Superior temporal gyrus (tissue), 1 donor: ENCODE measurements around the gene TPM2.
A peak's percentile ranks its signal among the peaks of the same experiment; 100 is the strongest.

Source experiments
- DNase-seq: peaks from one replicate; pipeline ENCODE4 v3.0.0-alpha.2; 2016; ENCODE audit errors: extremely low spot score

The TPM2 gene

DNA sequence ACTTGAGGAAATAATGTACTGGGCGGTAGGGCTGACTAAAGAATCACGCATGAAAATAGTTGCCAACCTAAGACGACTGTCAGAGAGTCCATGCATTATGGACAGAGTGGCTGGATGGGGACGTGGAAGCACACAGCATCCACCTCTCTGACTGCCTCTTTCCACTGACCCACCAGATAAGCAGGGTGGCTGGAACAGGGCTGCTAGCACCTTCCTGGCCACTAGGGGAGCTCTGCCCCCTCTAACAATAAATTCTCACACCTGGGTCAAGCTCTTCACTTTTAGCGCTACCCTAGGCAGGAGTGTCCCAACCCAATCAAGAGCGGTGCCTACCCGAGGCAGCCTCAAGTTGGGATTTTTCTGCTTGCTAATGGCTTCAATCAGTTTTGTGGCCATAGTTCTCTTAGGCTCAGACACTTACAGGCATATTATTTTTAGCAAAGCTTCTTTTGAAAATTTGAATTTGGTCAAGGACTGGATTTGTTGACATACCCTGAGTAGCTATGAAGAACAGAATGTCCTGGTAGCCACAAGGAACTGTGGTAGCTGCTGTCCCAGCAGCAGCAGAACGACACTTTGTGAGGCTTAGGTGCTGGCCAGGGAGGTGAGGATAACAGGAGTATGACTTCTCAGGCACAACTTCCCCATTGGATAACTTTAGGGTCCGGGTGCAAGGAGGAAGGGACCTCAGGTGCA lies 6.9 kb upstream of the TPM2 start:
- DNase-seq: peak; percentile 66

DNA sequence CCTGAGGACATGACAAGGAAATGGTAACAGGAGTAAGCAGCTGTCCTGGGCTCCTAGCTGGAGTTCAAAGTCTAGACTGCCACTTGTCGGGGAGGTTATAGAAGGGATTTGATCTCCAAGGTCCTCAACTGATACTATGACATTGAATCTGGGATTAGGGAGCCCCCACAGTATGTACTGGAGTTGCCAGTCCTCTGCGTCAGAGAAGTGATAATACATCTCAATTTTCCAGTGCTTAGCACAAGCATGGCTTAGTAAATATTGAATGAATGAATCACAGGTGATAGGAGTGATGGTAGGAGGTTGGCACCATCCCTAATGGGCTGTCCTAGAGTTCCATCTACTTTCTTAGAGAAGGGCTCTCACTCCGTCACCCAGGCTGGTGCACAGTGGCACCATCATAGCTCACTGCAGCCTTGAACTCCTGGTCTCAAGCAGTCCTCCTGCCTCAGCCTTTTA lies 6.2 kb upstream of the TPM2 start:
- DNase-seq: no peak

DNA sequence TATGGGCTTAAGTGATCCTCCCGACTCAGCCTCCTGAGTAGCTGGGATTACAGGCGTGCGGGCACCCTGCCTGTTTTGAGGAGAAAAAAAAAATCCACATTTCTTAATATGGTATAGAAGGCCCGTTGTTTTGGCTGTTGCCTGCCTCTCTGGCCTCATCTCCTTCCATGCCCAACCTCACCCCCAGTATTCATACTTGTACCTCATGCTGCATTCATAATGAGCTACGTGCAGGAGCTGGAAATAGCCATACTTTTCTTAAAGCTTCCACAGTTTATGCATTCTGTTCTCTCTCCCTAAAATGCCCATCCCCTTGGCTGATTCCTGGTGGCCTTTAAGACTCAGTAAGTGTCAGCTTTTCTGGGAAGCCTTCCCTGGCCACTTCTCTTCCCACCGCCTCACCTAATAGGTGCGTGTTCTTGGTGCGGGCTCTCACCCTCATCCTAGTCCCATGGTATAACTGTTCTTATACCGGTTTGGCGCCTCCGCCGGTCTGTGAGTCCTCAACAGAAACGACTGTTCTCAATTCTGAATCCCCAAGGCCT lies 2.1 kb upstream of the TPM2 start:
- DNase-seq: no peak

DNA sequence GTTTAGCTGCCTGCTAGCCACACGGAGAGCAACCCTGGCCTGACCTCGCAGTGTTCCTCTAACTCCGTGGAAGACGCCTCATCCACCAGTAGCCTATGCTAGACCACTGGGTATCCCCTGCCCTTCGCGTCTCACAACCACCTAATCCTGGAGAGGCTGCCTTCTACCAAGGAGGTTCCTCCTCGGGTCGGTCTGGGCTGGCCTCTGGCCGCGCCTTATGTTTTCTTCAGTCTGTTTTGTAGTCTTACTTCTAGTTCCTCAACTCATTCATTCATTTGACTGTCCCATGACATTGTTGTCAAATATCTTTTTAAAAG lies 1.6 kb upstream of the TPM2 start:
- DNase-seq: no peak

DNA sequence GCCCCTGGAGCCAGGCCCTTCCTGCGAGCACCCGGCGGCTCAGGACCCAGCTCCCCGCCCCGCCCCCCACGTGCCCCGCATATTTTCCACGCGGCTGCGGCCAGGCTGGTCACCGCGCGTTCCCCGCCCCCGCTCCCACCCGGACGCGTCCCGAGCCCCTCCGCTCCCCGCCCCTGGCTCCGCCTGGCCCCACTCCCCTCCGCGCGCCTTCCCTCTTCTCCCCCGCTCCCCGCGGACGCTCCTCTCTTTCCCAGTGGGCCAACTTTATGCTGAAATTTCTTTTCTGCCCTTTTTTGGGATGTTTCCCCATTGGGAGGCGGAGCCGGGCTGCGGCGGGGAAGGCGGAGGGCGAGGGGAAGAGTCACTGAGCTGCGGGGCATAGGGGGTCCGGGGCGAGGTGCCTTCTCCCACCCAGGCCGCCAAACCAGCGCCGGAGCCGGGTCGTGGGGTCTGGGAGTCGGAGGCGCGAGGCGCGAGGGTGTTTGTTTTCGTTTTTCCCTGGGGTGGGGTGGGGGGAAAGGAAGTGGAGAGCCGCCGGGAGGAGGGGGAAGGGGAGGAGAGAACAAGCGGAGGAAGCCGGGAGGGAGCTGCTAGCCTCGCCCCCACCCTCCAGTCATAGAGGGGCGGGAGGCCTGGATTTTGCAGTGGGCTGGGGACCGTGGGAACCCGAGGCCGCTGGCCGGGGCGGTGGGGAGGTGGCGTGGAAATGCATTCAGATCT lies 1.0 kb upstream of the TPM2 start:
- no peak for DNase-seq

DNA sequence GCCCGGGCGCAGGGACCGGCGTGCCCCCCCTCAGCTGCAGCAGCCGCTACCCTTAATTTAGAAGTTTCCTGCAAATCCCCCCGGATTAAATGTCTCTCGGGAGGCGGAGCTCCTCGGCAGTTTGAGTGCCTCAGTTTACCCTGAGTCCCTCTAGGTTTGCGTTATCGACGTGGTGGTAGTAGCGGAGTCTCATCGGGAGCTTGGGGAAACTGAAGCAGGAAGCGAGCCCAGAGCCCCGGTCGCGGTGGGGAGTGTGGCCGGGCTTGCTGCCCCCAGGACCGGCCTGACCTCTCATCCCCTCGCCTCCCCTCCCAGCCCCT lies 529 bp upstream of the TPM2 start:
- DNase-seq: no peak

DNA sequence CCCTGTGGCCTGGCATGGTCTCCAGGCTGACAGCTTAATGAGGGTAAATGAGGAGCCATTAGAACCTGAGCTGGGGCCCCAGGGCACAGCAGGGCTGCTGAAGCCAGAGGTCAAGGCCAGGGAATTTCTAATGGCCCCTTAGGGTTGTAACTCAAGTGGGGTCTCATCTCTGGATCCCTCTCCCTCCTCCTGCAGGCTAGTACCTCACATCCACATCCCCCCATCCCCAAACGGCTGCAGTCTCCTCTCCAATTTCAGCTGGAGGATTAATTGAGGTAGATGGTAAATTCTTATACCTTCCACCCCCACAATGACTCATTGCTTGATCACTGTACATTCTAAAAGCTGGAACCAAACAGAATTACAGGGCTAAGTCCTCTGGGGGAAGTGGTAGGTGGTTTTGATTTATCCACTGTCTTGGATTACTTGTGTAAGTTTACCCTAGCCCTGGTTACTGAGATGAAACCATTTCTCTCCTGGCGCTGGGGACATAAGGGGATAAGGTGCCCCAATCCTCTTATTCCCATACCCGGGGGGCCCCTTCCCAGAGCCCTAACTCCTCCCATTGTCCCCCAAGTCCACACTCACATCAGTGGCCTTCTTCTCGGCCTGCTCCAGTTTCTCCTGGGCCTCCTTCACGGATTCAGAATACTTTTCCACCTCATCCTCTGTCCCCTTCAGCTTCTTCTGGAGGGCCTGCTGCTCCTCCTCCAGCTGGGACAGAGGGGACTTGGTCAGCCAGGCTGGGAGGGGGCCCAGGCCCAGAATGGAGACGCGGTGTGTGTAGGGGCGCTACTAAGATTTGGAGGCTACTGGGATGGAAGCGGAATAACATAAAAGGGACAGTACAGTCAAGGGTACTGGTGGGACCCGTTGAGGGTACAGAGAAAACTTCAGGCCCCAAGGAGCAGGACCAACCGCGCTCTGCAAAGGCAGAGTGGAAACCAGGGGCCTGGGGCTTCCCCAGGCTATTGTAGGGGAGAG lies 875 bp downstream of the TPM2 start:
- no peak for DNase-seq

DNA sequence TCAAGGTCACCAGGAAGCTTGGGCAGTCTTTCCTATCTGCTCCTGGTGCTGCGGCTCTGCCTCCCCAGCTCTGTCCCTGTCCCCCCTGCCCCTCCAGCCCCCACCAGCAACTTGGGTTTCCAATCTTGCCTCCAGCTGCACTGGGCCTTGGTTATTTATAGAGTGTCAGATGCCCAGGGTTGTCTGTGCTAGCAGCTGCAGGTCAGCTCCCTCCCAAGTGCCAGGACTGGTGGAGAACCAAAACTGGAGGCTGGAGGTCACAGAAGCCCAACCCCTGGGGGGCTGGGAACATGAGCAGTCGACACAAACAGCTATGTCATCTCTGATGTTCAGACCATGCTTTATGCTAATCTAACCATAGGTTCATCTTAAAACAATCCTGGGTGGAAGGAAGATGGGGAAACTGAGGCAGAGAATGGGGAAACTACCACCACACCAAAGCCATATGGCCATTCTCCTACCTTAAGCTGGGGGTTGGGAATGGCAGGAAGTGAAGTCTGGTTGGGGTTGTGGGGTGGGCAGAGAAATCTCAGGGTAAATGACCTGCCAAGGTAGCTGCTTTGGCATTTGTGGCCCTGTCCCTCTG lies 1.7 kb downstream of the TPM2 start:
- DNase-seq: no peak

DNA sequence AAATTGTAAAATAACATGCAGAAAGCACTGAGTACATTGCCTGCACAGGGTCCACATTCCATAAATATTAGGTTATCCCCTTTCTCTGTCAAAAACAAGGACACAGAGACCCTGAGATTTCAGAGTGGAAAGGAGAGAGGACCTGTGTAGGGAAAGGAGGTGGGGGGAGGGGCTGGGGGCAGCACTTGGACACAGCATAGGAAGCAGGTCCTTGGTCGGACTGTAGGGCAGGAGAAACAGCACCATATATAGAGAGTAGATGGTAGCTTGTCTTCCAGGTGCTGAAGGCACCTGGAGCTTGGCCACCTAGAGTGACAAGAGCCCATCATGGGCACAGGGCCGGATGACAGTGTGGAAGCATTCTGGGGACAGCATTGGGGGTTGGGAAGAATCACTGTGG lies 2.4 kb downstream of the TPM2 start:
- DNase-seq: no peak

DNA sequence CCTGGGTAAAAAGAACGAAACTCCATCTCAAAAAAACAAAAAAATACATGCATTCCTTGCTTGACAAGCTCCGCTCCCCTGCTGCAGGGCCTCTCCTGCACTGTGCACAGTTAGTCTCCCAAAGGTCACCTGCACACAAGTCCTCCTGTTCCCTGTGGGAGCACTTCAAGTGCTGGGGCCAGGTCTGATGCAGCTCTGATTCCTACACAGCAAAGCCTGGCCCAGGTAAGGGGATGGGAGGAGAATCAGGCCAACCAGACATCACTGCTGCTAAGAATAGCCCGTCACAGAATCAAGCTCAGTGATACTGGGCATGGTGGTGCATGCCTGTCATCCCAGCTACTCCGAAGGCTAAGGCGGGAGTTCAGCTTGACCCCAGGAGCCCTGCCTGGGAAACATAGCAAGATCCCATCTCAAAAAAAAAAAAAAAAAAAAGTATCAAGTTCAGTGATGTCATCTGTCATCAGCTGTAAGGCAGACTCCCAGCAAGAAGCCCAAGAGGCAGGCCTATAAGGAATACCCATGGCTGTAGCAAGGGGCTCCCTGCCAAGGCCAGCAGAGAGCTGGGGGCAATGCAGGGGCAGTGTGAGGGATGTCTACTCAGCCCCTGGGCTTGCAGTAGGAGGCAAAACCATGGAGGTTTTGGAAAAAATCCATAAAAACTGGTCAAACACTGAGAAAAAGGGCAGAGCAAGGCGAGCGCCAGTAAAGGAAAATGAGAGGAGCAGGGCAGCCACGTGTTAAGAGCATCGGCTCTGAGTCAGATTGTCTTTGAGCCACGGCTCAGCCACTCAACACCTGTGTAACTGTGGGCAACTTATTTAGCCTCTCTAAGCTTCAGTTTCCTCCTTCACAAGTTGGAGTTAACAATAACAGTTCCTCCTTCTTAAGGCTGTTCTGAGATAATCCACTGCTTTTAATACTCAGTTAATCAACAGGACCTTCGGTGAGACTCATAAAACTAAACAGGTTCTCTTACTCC lies 3.2 kb downstream of the TPM2 start:
- no peak for DNase-seq

DNA sequence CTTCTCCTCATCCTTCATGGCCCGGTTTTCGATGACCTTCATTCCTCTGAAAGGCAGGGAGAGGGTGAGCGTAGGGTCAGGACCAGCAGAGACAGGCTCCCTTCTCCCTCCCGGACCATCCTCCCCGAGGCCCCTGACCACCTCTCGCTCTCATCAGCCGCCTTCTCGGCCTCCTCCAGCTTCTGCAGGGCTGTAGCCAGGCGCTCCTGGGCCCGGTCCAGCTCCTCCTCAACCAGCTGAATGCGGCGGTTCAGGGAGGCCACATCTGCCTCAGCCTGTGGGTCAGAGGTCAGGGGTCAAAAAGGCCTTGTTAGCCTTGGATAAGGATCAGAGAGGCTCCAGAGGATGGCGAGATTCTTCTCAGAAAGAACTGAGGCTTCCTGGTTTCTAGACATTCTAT lies 4.2 kb downstream of the TPM2 start:
- DNase-seq: no peak

DNA sequence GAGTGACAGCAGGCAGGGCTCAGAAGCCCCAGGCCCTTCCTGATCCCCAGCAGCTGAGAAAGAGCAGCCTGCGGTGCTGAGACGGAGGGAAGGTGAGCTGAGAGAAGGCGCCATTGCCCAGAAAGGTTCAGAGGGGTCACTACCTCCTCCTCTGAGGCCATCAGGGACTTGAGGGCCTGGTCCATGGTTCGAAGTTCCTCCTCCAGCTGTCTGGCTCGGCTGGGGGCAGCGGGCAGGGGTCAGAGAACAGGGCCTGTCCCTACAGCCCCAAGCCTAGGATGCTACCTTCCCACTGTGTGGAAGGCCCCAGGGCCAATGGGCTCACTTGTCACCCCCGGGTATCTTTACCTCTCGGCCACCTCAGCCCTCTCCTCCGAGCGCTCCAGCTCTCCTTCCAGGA lies 4.8 kb downstream of the TPM2 start:
- no peak for DNase-seq

DNA sequence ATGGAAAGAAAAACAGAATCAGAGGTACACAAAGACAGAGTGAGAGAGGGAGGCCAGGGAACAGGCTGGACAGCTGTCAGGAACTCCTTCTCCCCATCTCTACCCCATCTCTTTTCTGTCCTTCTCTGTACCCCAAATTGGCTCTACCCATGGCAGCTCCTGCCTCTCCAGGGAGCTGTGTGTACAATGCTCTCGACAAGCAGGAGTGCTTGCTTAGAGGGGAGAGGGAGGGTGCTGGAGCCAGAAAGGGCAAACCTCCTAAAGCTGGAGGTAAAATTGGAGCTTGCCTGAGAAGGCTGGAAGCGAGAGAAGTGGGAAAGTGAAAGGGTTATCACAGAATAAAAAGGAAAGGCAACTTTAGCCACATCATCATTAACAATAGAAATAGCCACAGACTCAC lies 6.4 kb downstream of the TPM2 start:
- no peak for DNase-seq

DNA sequence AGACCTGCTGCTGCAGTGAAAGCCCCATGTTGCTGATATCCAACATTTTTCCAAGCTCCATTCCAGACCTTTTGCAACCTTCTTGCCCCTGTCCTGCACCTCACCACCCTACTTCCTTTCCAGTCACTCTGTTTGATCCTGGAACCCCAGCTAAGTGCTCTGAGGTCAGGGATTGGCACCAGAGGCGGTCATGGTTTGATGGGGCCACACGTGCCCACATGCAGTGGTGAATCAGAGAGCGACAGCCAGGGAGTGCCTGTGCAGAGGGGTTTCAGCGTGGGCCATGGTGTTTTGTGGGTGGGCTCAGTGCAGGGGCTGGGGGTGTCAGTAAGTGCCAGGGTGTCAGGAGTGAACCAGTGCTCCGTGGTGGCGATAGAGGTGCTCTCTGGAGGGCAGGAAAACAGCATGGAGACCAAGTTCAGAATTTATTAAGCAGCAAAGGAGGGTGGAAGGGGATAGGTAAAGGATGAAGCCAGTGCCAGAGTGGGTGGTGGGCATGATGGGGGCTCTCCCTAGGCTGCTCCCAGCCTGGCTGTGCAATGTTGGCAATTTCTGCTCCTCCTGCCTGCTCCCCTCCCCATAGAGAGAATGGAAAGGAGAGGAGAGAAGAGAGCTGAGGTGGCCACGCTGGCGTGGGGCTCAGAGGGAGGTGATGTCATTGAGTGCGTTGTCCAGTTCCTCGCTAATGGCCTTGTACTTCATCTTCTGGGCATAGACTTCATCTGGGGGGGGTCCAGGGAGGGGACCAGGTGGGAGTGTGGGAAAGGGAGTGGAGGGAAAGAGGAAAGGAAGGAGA lies 7.0 kb downstream of the TPM2 start:
- DNase-seq: no peak

DNA sequence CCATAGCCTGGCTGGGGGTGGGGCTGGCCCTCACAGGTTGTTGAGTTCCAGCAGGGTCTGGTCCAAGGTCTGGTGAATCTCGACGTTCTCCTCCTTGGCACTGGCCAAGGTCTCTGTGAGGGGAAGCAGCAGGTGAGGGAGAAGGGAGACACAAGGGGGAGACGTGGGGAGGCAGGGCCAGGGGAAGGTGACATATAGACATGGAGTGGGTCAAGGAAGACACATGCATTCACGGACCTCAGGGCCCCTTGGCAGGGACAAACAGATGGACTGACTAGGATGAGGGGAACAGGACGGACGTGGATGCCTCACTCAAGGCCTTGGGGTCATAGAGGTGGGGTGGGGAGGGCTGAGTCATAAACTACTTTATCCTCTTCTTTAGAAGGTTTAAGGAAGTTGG lies 7.7 kb downstream of the TPM2 start:
- DNase-seq: no peak

DNA sequence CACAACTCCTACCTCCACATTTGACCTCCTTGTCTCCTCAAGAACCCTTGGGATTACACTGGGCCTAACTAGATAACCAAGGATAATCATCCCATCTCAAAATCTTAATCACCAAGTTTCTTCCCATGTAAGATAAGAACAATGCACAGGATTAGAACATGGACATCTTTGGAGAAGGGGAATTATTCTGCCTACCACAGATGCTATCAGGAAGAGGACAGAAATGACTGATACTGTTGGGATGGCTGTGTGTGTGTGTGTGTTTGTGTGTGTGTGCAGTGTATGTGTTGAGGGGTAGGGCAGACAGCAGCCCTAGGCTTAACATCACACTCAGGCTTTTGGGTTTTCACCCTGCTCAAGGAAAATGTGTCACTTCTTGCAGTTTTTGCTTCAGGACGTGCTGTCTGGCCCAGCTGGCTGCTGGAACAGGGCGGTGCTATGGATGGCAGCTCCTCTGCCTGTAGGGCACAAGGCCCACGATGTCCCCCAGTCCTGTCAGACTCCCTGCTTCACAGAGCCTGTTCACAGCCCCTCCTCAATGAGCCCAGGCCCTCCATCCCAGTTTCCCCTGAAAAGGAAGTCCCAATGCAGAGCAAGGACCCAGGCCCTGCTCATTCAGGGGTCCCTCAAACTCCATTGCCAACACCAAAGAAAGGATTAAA lies 8.3 kb downstream of the TPM2 start:
- DNase-seq: no peak

DNA sequence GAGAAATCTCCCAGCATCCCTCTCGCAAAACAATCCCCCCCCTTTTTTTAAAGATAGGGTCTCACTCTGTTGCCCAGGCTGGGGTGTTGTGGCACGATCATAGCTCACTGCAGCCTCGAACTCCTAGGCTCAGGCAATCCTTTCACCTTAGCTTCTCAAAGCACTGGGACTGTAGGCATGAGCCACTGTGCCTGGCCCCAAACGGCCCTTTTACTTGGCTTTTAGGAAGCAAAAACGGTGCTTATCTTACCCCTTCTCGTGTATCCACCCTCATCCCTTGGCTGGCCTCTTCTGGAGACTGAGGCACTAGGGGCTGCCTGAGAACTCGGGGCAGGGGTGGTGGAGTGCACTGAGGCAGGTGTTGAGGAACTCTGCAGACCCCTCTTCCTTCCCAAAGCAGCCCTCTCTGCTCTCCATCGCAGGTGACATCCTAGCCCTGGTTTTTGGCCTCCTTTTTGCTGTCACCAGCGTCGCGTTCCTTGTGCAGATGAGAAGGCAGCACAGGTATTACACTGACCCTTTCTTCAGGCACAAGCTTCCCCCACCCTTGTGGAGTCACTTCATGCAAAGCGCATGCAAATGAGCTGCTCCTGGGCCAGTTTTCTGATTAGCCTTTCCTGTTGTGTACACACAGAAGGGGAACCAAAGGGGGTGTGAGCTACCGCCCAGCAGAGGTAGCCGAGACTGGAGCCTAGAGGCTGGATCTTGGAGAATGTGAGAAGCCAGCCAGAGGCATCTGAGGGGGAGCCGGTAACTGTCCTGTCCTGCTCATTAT lies 9.2 kb downstream of the TPM2 start:
- DNase-seq: no peak

DNA sequence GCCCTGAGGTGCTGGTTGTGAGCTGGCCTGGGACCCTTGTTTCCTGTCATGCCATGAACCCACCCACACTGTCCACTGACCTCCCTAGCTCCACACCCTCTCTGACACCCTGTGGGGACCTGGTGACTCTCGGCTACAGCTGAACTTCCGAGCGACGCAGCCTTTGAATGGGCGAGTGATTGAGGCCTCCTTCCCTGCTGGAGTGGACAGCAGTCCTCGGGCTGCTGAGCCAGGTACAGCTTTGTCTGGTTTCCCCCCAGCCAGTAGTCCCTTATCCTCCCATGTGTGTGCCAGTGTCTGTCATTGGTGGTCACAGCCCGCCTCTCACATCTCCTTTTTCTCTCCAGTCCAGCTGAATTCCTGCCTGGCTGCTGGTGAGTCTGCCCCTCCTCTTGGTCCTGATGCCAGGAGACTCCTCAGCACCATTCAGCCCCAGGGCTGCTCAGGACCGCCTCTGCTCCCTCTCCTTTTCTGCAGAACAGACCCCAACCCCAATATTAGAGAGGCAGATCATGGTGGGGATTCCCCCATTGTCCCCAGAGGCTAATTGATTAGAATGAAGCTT lies 9.9 kb downstream of the TPM2 start:
- DNase-seq: no peak
